ENCODE results near the gene EPS15.

- TF ChIP-seq, protein P1, sequence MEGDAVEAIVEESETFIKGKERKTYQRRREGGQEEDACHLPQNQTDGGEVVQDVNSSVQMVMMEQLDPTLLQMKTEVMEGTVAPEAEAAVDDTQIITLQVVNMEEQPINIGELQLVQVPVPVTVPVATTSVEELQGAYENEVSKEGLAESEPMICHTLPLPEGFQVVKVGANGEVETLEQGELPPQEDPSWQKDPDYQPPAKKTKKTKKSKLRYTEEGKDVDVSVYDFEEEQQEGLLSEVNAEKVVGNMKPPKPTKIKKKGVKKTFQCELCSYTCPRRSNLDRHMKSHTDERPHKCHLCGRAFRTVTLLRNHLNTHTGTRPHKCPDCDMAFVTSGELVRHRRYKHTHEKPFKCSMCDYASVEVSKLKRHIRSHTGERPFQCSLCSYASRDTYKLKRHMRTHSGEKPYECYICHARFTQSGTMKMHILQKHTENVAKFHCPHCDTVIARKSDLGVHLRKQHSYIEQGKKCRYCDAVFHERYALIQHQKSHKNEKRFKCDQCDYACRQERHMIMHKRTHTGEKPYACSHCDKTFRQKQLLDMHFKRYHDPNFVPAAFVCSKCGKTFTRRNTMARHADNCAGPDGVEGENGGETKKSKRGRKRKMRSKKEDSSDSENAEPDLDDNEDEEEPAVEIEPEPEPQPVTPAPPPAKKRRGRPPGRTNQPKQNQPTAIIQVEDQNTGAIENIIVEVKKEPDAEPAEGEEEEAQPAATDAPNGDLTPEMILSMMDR (IDR thresholded peaks at IDR 0.05), result no peak
- no peak for TF ChIP-seq EP300 (IDR thresholded peaks at IDR 0.05; ENCODE audit: low read depth)
Measured at GRCh38 chr1:51317798-51318197, 201.3 kb downstream of the EPS15 start.

Data from transverse colon (tissue), 3 donors.